GM19035 (cell line): ENCODE measurements around the gene ALPI.
"Not testable (repeated sequence)": the region's sequence is repeated elsewhere in the genome, so short reads cannot be mapped to it uniquely, and the experiment has no call there.

ENCODE experiments used
- ATAC-seq: cut with Tn5 transposase; IDR thresholded peaks from one replicate; pipeline ENCODE4 v1.9.1; 2021; ENCODE audit not compliant: unreplicated experiment

Gene ALPI

GRCh38 chr2:232420463-232421188 is 35.3 kb upstream of the ALPI start:
- no peak for ATAC-seq

- ATAC-seq: no peak
Measured at GRCh38 chr2:232421189-232421785, 34.7 kb upstream of the ALPI start.

GRCh38 chr2:232422051-232422450 is 33.9 kb upstream of the ALPI start:
- no peak for ATAC-seq

GRCh38 chr2:232422996-232423395 is 33.0 kb upstream of the ALPI start:
- not testable (repeated sequence) for ATAC-seq

- not testable (repeated sequence) for ATAC-seq
Measured at GRCh38 chr2:232423407-232423806, 32.5 kb upstream of the ALPI start.

- no peak for ATAC-seq
Measured at GRCh38 chr2:232431705-232432590, 24.0 kb upstream of the ALPI start.

GRCh38 chr2:232432598-232433184 is 23.3 kb upstream of the ALPI start:
- no peak for ATAC-seq

- not testable (repeated sequence) for ATAC-seq
Measured at GRCh38 chr2:232433622-232434021, 22.3 kb upstream of the ALPI start.

GRCh38 chr2:232434091-232434490 is 21.9 kb upstream of the ALPI start:
- no peak for ATAC-seq

GRCh38 chr2:232434563-232435374 is 21.2 kb upstream of the ALPI start:
- ATAC-seq: no peak

GRCh38 chr2:232435375-232435648 is 20.6 kb upstream of the ALPI start:
- ATAC-seq: no peak

- no peak for ATAC-seq
Measured at GRCh38 chr2:232435805-232436204, 20.1 kb upstream of the ALPI start.

- ATAC-seq: no peak
Measured at GRCh38 chr2:232436381-232437194, 19.4 kb upstream of the ALPI start.

- ATAC-seq: no peak
Measured at GRCh38 chr2:232437195-232437571, 18.8 kb upstream of the ALPI start.

- ATAC-seq: no peak
Measured at GRCh38 chr2:232438091-232438490, 17.9 kb upstream of the ALPI start.

- no peak for ATAC-seq
Measured at GRCh38 chr2:232438951-232439757, 16.8 kb upstream of the ALPI start.

GRCh38 chr2:232439758-232440135 is 16.2 kb upstream of the ALPI start:
- ATAC-seq: no peak

GRCh38 chr2:232440220-232441018 is 15.5 kb upstream of the ALPI start:
- peak; percentile 75 for ATAC-seq
